IMR-90 (cell line): ENCODE data around the gene ZCCHC7. TPM values are rescaled to one million over a fixed set of nuclear protein-coding genes. Genes with fewer than 3 reads are reported as not detected.

ENCODE experiments used
- ATAC-seq: fragments of 200-7000 bp; cut with Tn5 transposase; 2 replicates; pipeline ENCODE4 v1.9.1; 2020; ENCODE audit warnings: low read depth, mild to moderate bottlenecking, moderate library complexity
- BruUV-seq: library from RNA; stranded (reverse); fragments of 400-500 nt; replicated peaks from 2 replicates; lab custom pipeline; 2021; lab: Mats Ljungman, UMichigan
- CTCF ChIA-PET: fragments of 300-600 bp; formaldehyde crosslinking; extraction: SDS; loops from one replicate; lab custom pipeline; 2021; ENCODE audit warnings: antibody characterized with exemption; lab: Yijun Ruan, JAX
- POLR2A ChIA-PET: fragments of 300-600 bp; sonication (Branson Sonifier 250); formaldehyde crosslinking; loops from one replicate; lab custom pipeline; 2022; ENCODE audit warnings: antibody characterized with exemption; ENCODE audit not compliant: unreplicated experiment; lab: Charles Lee
- DNase-seq: peaks from one replicate; pipeline ENCODE4 v3.0.0; 2013
- H2AFZ ChIP-seq: replicated peaks from 2 replicates; pipeline ENCODE3; 2013; ENCODE audit warnings: low read length, mild to moderate bottlenecking; ENCODE audit not compliant: poor library complexity
- H2AK5ac ChIP-seq: 2 replicates; pipeline ENCODE4 v1.6.1; 2013; ENCODE audit warnings: low read depth, low read length, inconsistent platforms
- H2AK9ac ChIP-seq: replicated peaks from 2 replicates; pipeline ENCODE3; 2013; ENCODE audit warnings: mild to moderate bottlenecking, low read depth, low read length, moderate library complexity; ENCODE audit not compliant: poor library complexity
- H2BK120ac ChIP-seq: 2 replicates; pipeline ENCODE4 v1.6.1; 2013; ENCODE audit warnings: low read depth, low read length, inconsistent platforms
- H2BK15ac ChIP-seq: 3 replicates; pipeline ENCODE4 v1.6.1; 2013; ENCODE audit warnings: low read depth, low read length, inconsistent platforms
- H2BK20ac ChIP-seq: 2 replicates; pipeline ENCODE4 v1.6.1; 2013; ENCODE audit warnings: low read depth, mild to moderate bottlenecking, inconsistent platforms, low read length, moderate library complexity
- H2BK5ac ChIP-seq: 2 replicates; pipeline ENCODE4 v1.6.1; 2013; ENCODE audit warnings: mild to moderate bottlenecking, low read depth, low read length, inconsistent platforms; ENCODE audit not compliant: poor library complexity, severe bottlenecking
- H3K14ac ChIP-seq: replicated peaks from 2 replicates; pipeline ENCODE4 v1.6.1; 2013; ENCODE audit warnings: low read depth, low read length, inconsistent platforms
- H3K18ac ChIP-seq: 2 replicates; pipeline ENCODE4 v1.6.1; 2013; ENCODE audit warnings: low read depth, low read length, control low read depth
- H3K23ac ChIP-seq: 2 replicates; pipeline ENCODE4 v1.6.1; 2013; ENCODE audit warnings: low read depth, low read length, inconsistent platforms
- H3K27ac ChIP-seq: 2 replicates; pipeline ENCODE4 v1.5.1; 2013; ENCODE audit warnings: mild to moderate bottlenecking, control low read depth, low read length; ENCODE audit not compliant: insufficient read depth
- H3K27me3 ChIP-seq: 2 replicates; pipeline ENCODE4 v1.6.1; 2013; ENCODE audit warnings: low read length; ENCODE audit not compliant: control insufficient read depth, insufficient read depth
- H3K36me3 ChIP-seq: 2 replicates; pipeline ENCODE4 v1.6.1; 2013; ENCODE audit warnings: low read length, mixed read lengths; ENCODE audit not compliant: control insufficient read depth, insufficient read depth
- H3K4ac ChIP-seq: 2 replicates; pipeline ENCODE4 v1.6.1; 2013; ENCODE audit warnings: low read depth, low read length, inconsistent platforms
- H3K4me1 ChIP-seq: 2 replicates; pipeline ENCODE4 v1.6.1; 2013; ENCODE audit warnings: low read length, mixed read lengths; ENCODE audit not compliant: control insufficient read depth, insufficient read depth
- H3K4me2 ChIP-seq: 2 replicates; pipeline ENCODE4 v1.6.1; 2013; ENCODE audit warnings: low read depth, mild to moderate bottlenecking, control low read depth, low read length, moderate library complexity
- H3K4me3 ChIP-seq: 2 replicates; pipeline ENCODE4 v1.5.1; 2013; ENCODE audit warnings: low read depth, mild to moderate bottlenecking, control low read depth, low read length, moderate library complexity; ENCODE audit not compliant: insufficient read depth
- H3K56ac ChIP-seq: 2 replicates; pipeline ENCODE4 v1.6.1; 2013; ENCODE audit warnings: low read length, inconsistent platforms; ENCODE audit not compliant: insufficient read depth; ENCODE audit errors: extremely low read depth
- H3K79me1 ChIP-seq, 2 experiments: 2 replicates each; pipeline ENCODE4 v1.6.1; 2013; ENCODE audit warnings: low read length in 2 of 2, inconsistent platforms in 1 of 2, low read depth in 1 of 2
- H3K9ac ChIP-seq: 2 replicates; pipeline ENCODE4 v1.6.1; 2013; ENCODE audit warnings: low read depth, low read length, control low read depth
- H3K9me1 ChIP-seq: 2 replicates; pipeline ENCODE4 v1.6.1; 2013; ENCODE audit warnings: low read length, inconsistent platforms; ENCODE audit not compliant: insufficient read depth
- H3K9me3 ChIP-seq: 2 replicates; pipeline ENCODE4 v1.6.1; 2013; ENCODE audit warnings: low read length; ENCODE audit not compliant: control insufficient read depth, insufficient read depth
- H4K20me1 ChIP-seq: 2 replicates; pipeline ENCODE4 v1.6.1; 2013; ENCODE audit warnings: low read length, inconsistent platforms; ENCODE audit not compliant: insufficient read depth
- H4K5ac ChIP-seq: 2 replicates; pipeline ENCODE4 v1.6.1; 2013; ENCODE audit warnings: mild to moderate bottlenecking, low read depth, low read length, control low read depth
- H4K8ac ChIP-seq, 2 experiments: 2 replicates each; pipeline ENCODE4 v1.6.1; 2013; ENCODE audit warnings: low read depth in 2 of 2, low read length in 2 of 2, control low read depth in 1 of 2, inconsistent platforms in 1 of 2
- H4K91ac ChIP-seq: 2 replicates; pipeline ENCODE4 v1.6.1; 2013; ENCODE audit warnings: low read depth, low read length, inconsistent platforms; ENCODE audit not compliant: insufficient read depth
- CEBPB ChIP-seq: IDR thresholded peaks from 2 replicates; pipeline ENCODE4 v1.6.1; 2012; ENCODE audit warnings: low read depth, low read length, improper control_type of control experiment
- MAFK ChIP-seq: IDR thresholded peaks from 2 replicates; pipeline ENCODE4 v1.6.1; 2012; ENCODE audit warnings: low read depth, low read length, improper control_type of control experiment
- WGBS, 2 experiments: methylation state at CpG; one replicate each; pipeline versions ENCODE4 v1.1.5 to v1.1.7; 2013; ENCODE audit warnings: missing lambda C conversion rate in 2 of 2; ENCODE audit not compliant: insufficient read length in 1 of 2; ENCODE audit errors: extremely low coverage in 2 of 2; 5-methylcytosine and 5-hydroxymethylcytosine counted together
- dilution Hi-C: fragments of 300-500 bp; cut with HindIII; formaldehyde crosslinking; loops from one replicate; pipeline ENCODE4 v1.14.3; 2018; ENCODE audit warnings: low sequenced_read_pairs; ENCODE audit not compliant: unreplicated experiment
- in situ Hi-C: fragments of 300-500 bp; cut with MboI; formaldehyde crosslinking; loops from 3 replicates; pipeline ENCODE4 v1.14.3; 2019; ENCODE audit warnings: low sequenced_read_pairs, inconsistent platforms, mixed read lengths
- intact Hi-C: fragments of 100-400 bp; cut with micrococcal nuclease; formaldehyde crosslinking; loops from 2 replicates; pipeline ENCODE4 v1.10.0; 2022
- polyA plus RNA-seq, 3 experiments: library from polyadenylated mRNA; depleted of rRNA; stranded (reverse); fragments of >200 nt; gene quantifications; 2 replicates each; pipeline ENCODE4 v1.2.3, GENCODE V29; 2012; ENCODE audit warnings: low replicate concordance in 1 of 3
- total RNA-seq: library from RNA; depleted of rRNA; stranded (reverse); fragments of >200 nt; gene quantifications from 2 replicates; pipeline ENCODE4 v1.2.3, GENCODE V29; 2012

Gene ZCCHC7
- total and polyA plus RNA-seq, 2 of the 4 experiments (the other 2 are of a cell fraction), result 13.6 to 28.7 TPM

- H4K91ac ChIP-seq, result no peak overlapping the region
- no peak overlapping the region for H2AK5ac ChIP-seq
- no peaks in the 10 kb centered on the region for H3K79me1 ChIP-seq
- no peak overlapping the region for H3K4me3 ChIP-seq
- peaks cover 2% of the 10 kb centered on the region; the same call in 1 of the 2 replicates for H3K9me3 ChIP-seq
- H3K9ac ChIP-seq, result no peak overlapping the region
- no peak overlapping the region for H2BK20ac ChIP-seq
- no peak overlapping the region for H3K4ac ChIP-seq
- H3K56ac ChIP-seq, result no peak overlapping the region
- in situ Hi-C loops (no loop called here), intact Hi-C loops (no loop called here), dilution Hi-C loops (no loop called here)
- no peak overlapping the region for H2BK120ac ChIP-seq
- no TSS peak for BruUV-seq
- POLR2A ChIA-PET, result no interaction called here
- peak overlapping the region; percentile 19 for H2BK5ac ChIP-seq
- CTCF ChIA-PET, result no interaction called here
- H3K18ac ChIP-seq, result no peak overlapping the region
- no peak overlapping the region for H2AFZ ChIP-seq
- no peak overlapping the region for H4K8ac ChIP-seq
- no peak overlapping the region for H3K14ac ChIP-seq
- no peaks in the 10 kb centered on the region for H3K27me3 ChIP-seq
- no peak for TF ChIP-seq MAFK
- no peak for TF ChIP-seq CEBPB
- no peak overlapping the region for H2BK15ac ChIP-seq
- no peak overlapping the region for H3K27ac ChIP-seq
- H3K9me1 ChIP-seq, result peaks cover 3% of the 10 kb centered on the region; the same call in 1 of the 2 replicates
- peak overlapping the region; percentile 9 for H2AK9ac ChIP-seq
- no peak overlapping the region for H3K4me2 ChIP-seq
- H4K20me1 ChIP-seq, result no peaks in the 10 kb centered on the region
- DNase-seq (peak; percentile 10), ATAC-seq (no peak)
- H3K4me1 ChIP-seq, result peaks cover 3% of the 10 kb centered on the region
- H3K23ac ChIP-seq, result no peak overlapping the region
- WGBS, 2 experiments, result no CpG with 5 or more reads among the region's 4 CpGs
- no peak overlapping the region for H4K5ac ChIP-seq
- H3K36me3 ChIP-seq, result no peaks in the 10 kb centered on the region
These were observed 15.1 kb upstream of the ZCCHC7 start for GRCh38 chr9:37105234-37105633.
